H1 (cell line): ENCODE measurements around the gene UHRF2. TPM values are rescaled to one million over a fixed set of nuclear protein-coding genes. Genes with fewer than 3 reads are reported as not detected.

Source experiments
- CTCF ChIA-PET: fragments of 300-600 bp; sonication (Branson Sonifier 250); formaldehyde crosslinking; loops from one replicate; lab custom pipeline; 2021; ENCODE audit not compliant: partially characterized antibody; lab: Charles Lee
- POLR2A ChIA-PET: fragments of 300-600 bp; sonication (Branson Sonifier 250); formaldehyde crosslinking; loops from one replicate; lab custom pipeline; 2021; ENCODE audit warnings: inconsistent platforms; ENCODE audit not compliant: partially characterized antibody; lab: Charles Lee
- DNase-seq, 2 experiments: peaks; one replicate each; pipeline versions ENCODE4 v3.0.0 to v3.0.0-alpha.2; 2010 to 2022; ENCODE audit warnings: low spot score in 2 of 2, low read depth in 1 of 2, mixed read lengths in 1 of 2
- FAIRE-seq: peaks from 2 replicates; lab custom pipeline; 2011; peaks lifted over from hg19 to GRCh38; lab: Jason Lieb, UNC
- H2AFZ ChIP-seq: 2 replicates; pipeline ENCODE4 v1.8.1; 2012; ENCODE audit warnings: low read length, inconsistent platforms
- H2AK5ac ChIP-seq: 2 replicates; pipeline ENCODE4 v1.6.1; 2013; ENCODE audit warnings: low read depth, low read length
- H2BK120ac ChIP-seq: replicated peaks from 2 replicates; pipeline ENCODE3; 2013; ENCODE audit warnings: low read depth, low read length, inconsistent platforms
- H2BK12ac ChIP-seq: 2 replicates; pipeline ENCODE4 v1.6.1; 2013; ENCODE audit warnings: low read depth, low read length
- H2BK15ac ChIP-seq: 2 replicates; pipeline ENCODE4 v1.6.1; 2013; ENCODE audit warnings: low read length
- H2BK20ac ChIP-seq: 2 replicates; pipeline ENCODE4 v1.6.1; 2013; ENCODE audit warnings: low read length
- H2BK5ac ChIP-seq: 2 replicates; pipeline ENCODE4 v1.6.1; 2013; ENCODE audit warnings: low read depth, low read length
- H3K14ac ChIP-seq: 2 replicates; pipeline ENCODE4 v1.6.1; 2013; ENCODE audit warnings: inconsistent platforms; ENCODE audit not compliant: insufficient read length
- H3K18ac ChIP-seq: 2 replicates; pipeline ENCODE4 v1.6.1; 2013; ENCODE audit warnings: low read length; ENCODE audit errors: extremely low read depth
- H3K23ac ChIP-seq: 2 replicates; pipeline ENCODE4 v1.6.1; 2013; ENCODE audit warnings: inconsistent platforms; ENCODE audit not compliant: insufficient read length
- H3K23me2 ChIP-seq: 2 replicates; pipeline ENCODE4 v1.6.1; 2013; ENCODE audit warnings: low read depth, low read length
- H3K27ac ChIP-seq: 2 replicates; pipeline ENCODE4 v1.6.1; 2011; ENCODE audit warnings: low read depth, low read length, inconsistent platforms
- H3K27me3 ChIP-seq, 4 experiments: replicated peaks in 1 of 4; 1 replicate in 1 of 4; 2 replicates in 3 of 4; pipeline versions ENCODE4 v1.6.1 to v1.8.1; 2011 to 2013; ENCODE audit warnings: low read length in 3 of 4, mild to moderate bottlenecking in 3 of 4, inconsistent platforms in 2 of 4, mixed read lengths in 2 of 4, moderate library complexity in 1 of 4; ENCODE audit not compliant: control insufficient read depth in 3 of 4, insufficient read depth in 3 of 4; ENCODE audit errors: extremely low read depth in 1 of 4
- H3K36me3 ChIP-seq, 4 experiments: 2 replicates each; pipeline versions ENCODE4 v1.6.1 to v1.8.1; 2011 to 2013; ENCODE audit warnings: mild to moderate bottlenecking in 4 of 4, low read length in 3 of 4, moderate library complexity in 2 of 4, control low read depth in 1 of 4, inconsistent platforms in 1 of 4; ENCODE audit not compliant: insufficient read depth in 4 of 4, control insufficient read depth in 2 of 4
- H3K4ac ChIP-seq: replicated peaks from 2 replicates; pipeline ENCODE3; 2013; ENCODE audit warnings: low read length, low read depth, mixed read lengths, inconsistent platforms; ENCODE audit not compliant: insufficient read length
- H3K4me1 ChIP-seq, 4 experiments: replicated peaks in 1 of 4; 1 replicate in 1 of 4; 2 replicates in 3 of 4; pipeline versions ENCODE4 v1.6.1 to v1.8.1; 2011 to 2013; ENCODE audit warnings: low read length in 3 of 4, inconsistent platforms in 2 of 4, mixed read lengths in 1 of 4; ENCODE audit not compliant: insufficient read depth in 4 of 4, control insufficient read depth in 3 of 4
- H3K4me2 ChIP-seq, 2 experiments: 2 replicates each; pipeline versions ENCODE4 v1.6.1 to v1.8.1; 2011 to 2013; ENCODE audit warnings: low read depth in 2 of 2, low read length in 2 of 2, control low read depth in 1 of 2, inconsistent platforms in 1 of 2, mild to moderate bottlenecking in 1 of 2; ENCODE audit not compliant: insufficient read depth in 1 of 2
- H3K4me3 ChIP-seq, 4 experiments: fragments of 200-600, 300-600 bp in 1 of 4; sonication (generic), shearing (Covaris generic), sonication (Bioruptor Twin) in 1 of 4; 2 replicates each; pipeline versions ENCODE4 v1.5.1 to v1.8.1; 2011 to 2016; ENCODE audit warnings: low read length in 4 of 4, low read depth in 3 of 4, control low read depth in 2 of 4, inconsistent platforms in 2 of 4, mild to moderate bottlenecking in 2 of 4, mixed read lengths in 1 of 4, moderate library complexity in 1 of 4; ENCODE audit not compliant: insufficient read depth in 2 of 4; ENCODE audit errors: extremely low read depth in 1 of 4
- H3K56ac ChIP-seq: replicated peaks from 2 replicates; pipeline ENCODE3; 2013; ENCODE audit warnings: low read depth, mild to moderate bottlenecking, mixed read lengths, low read length, inconsistent platforms; ENCODE audit not compliant: insufficient read length
- H3K79me1 ChIP-seq: 2 replicates; pipeline ENCODE4 v1.6.1; 2013; ENCODE audit warnings: low read depth, low read length, control low read depth
- H3K79me2 ChIP-seq, 2 experiments: 2 replicates each; pipeline versions ENCODE4 v1.6.1 to v1.8.1; 2012 to 2013; ENCODE audit warnings: low read length in 2 of 2, mild to moderate bottlenecking in 2 of 2, inconsistent platforms in 1 of 2; ENCODE audit not compliant: insufficient read depth in 2 of 2, control insufficient read depth in 1 of 2
- H3K9ac ChIP-seq, 4 experiments: replicated peaks in 1 of 4; 1 replicate in 1 of 4; 2 replicates in 3 of 4; pipeline versions ENCODE4 v1.6.1 to v1.8.1; 2011 to 2013; ENCODE audit warnings: low read depth in 3 of 4, low read length in 3 of 4, control low read depth in 2 of 4, mild to moderate bottlenecking in 2 of 4, moderate library complexity in 2 of 4, inconsistent platforms in 1 of 4; ENCODE audit errors: extremely low read depth in 1 of 4
- H3K9me3 ChIP-seq, 2 experiments: 2 replicates each; pipeline versions ENCODE4 v1.6.1 to v1.8.1; 2012 to 2013; ENCODE audit warnings: mild to moderate bottlenecking in 2 of 2, moderate library complexity in 2 of 2, control low read depth in 1 of 2, inconsistent platforms in 1 of 2, low read depth in 1 of 2, low read length in 1 of 2, mixed read lengths in 1 of 2; ENCODE audit not compliant: insufficient read depth in 2 of 2
- H4K20me1 ChIP-seq, 2 experiments: replicated peaks in 1 of 2; 2 replicates each; pipeline versions ENCODE3 to v1.8.1; 2011 to 2013; ENCODE audit warnings: inconsistent platforms in 2 of 2, low read length in 2 of 2, mild to moderate bottlenecking in 1 of 2; ENCODE audit not compliant: insufficient read depth in 2 of 2, control insufficient read depth in 1 of 2
- H4K5ac ChIP-seq: 2 replicates; pipeline ENCODE4 v1.6.1; 2013; ENCODE audit warnings: low read length, low read depth, mixed read lengths, inconsistent platforms; ENCODE audit not compliant: insufficient read length
- H4K8ac ChIP-seq: 2 replicates; pipeline ENCODE4 v1.8.0; 2013; ENCODE audit warnings: mild to moderate bottlenecking, moderate library complexity, low read length, inconsistent platforms; ENCODE audit not compliant: insufficient read depth; ENCODE audit errors: extremely low read depth
- H4K91ac ChIP-seq: replicated peaks from 2 replicates; pipeline ENCODE3; 2013; ENCODE audit warnings: low read length, mixed read lengths, inconsistent platforms; ENCODE audit not compliant: insufficient read length
- BCL11A ChIP-seq, 2 experiments: IDR thresholded peaks; one replicate each; pipeline ENCODE4 v1.6.1; 2011; ENCODE audit warnings: low read depth in 2 of 2, low read length in 2 of 2, mild to moderate bottlenecking in 2 of 2
- CREB1 ChIP-seq: IDR thresholded peaks from 2 replicates; pipeline ENCODE4 v1.6.1; 2012; ENCODE audit warnings: inconsistent platforms
- EGR1 ChIP-seq: IDR thresholded peaks from 2 replicates; pipeline ENCODE4 v1.6.1; 2011; ENCODE audit warnings: low read depth, low read length, borderline replicate concordance
- GTF2F1 ChIP-seq: IDR thresholded peaks from 2 replicates; pipeline ENCODE4 v1.6.1; 2012; ENCODE audit warnings: low read depth, low read length, improper control_type of control experiment, borderline replicate concordance
- KDM1A ChIP-seq: fragments of 200-600, 300-600 bp; sonication (generic); IDR thresholded peaks from 2 replicates; pipeline ENCODE4 v1.7.1; 2016; ENCODE audit warnings: mild to moderate bottlenecking, low read length, borderline replicate concordance
- RNF2 ChIP-seq: fragments of 200-900, 300-1000 bp; sonication (generic); IDR thresholded peaks from 2 replicates; pipeline ENCODE4 v1.7.1; 2016; ENCODE audit warnings: borderline replicate concordance, low read depth, mild to moderate bottlenecking, antibody characterized with exemption, low read length; ENCODE audit not compliant: poor library complexity, severe bottlenecking; ENCODE audit errors: missing control alignments
- SIN3A ChIP-seq, 2 experiments: IDR thresholded peaks in 1 of 2; conservative IDR thresholded peaks in 1 of 2; 2 replicates each; pipeline ENCODE4 v1.6.1; 2011 to 2012; ENCODE audit warnings: low read length in 2 of 2, improper control_type of control experiment in 1 of 2, low read depth in 1 of 2, mild to moderate bottlenecking in 1 of 2
- SP2 ChIP-seq: IDR thresholded peaks from 2 replicates; pipeline ENCODE4 v1.6.1; 2012; ENCODE audit warnings: mild to moderate bottlenecking, low read length, inconsistent platforms
- USF2 ChIP-seq: IDR thresholded peaks from 2 replicates; pipeline ENCODE4 v1.6.1; 2011; ENCODE audit warnings: low read length, improper control_type of control experiment
- ZNF274 ChIP-seq: IDR thresholded peaks from 2 replicates; pipeline ENCODE4 v1.7.0; 2012; ENCODE audit warnings: low read length, borderline replicate concordance; ENCODE audit errors: extremely low read depth
- WGBS, 2 experiments: shearing (Covaris generic) in 1 of 2; methylation state at CpG; one replicate each; pipeline versions ENCODE4 v1.1.6 to v1.1.7; 2013 to 2015; ENCODE audit warnings: low lambda C conversion rate in 2 of 2, mixed read lengths in 2 of 2, inconsistent platforms in 1 of 2, low coverage in 1 of 2, missing lambda C conversion rate in 1 of 2; ENCODE audit not compliant: insufficient replicate concordance in 2 of 2, insufficient coverage in 1 of 2, insufficient read length in 1 of 2; ENCODE audit errors: extremely low coverage in 1 of 2, missing lambda C conversion rate in 1 of 2; 5-methylcytosine and 5-hydroxymethylcytosine counted together
- polyA plus RNA-seq, 7 experiments: library from polyadenylated mRNA; depleted of rRNA in 3 of 7; stranded (reverse) in 5 of 7; unstranded in 2 of 7; fragments of >200 nt in 5 of 7; fragments of 200-250 nt in 2 of 7; gene quantifications; 1 replicate in 5 of 7; 2 replicates in 1 of 7; 4 replicates in 1 of 7; pipeline versions ENCODE4 v1.2.1 to v1.2.3, GENCODE V29; 2011 to 2013; ENCODE audit warnings: missing spikeins in 2 of 7, mixed read lengths in 2 of 7
- total RNA-seq: library from RNA; stranded (reverse); fragmentation: NEBNext Ultra II Directional; extraction: Animal tissue kit (Norgen Biotek cat#: 25700); gene quantifications from 2 replicates; pipeline ENCODE4 v1.2.1, GENCODE V29; 2021

UHRF2 gene
- total and polyA plus RNA-seq, 2 of the 8 experiments (the other 6 are each of a cell fraction or from before 2014, with no cell fraction given): 31.8 to 48.0 TPM

DNA sequence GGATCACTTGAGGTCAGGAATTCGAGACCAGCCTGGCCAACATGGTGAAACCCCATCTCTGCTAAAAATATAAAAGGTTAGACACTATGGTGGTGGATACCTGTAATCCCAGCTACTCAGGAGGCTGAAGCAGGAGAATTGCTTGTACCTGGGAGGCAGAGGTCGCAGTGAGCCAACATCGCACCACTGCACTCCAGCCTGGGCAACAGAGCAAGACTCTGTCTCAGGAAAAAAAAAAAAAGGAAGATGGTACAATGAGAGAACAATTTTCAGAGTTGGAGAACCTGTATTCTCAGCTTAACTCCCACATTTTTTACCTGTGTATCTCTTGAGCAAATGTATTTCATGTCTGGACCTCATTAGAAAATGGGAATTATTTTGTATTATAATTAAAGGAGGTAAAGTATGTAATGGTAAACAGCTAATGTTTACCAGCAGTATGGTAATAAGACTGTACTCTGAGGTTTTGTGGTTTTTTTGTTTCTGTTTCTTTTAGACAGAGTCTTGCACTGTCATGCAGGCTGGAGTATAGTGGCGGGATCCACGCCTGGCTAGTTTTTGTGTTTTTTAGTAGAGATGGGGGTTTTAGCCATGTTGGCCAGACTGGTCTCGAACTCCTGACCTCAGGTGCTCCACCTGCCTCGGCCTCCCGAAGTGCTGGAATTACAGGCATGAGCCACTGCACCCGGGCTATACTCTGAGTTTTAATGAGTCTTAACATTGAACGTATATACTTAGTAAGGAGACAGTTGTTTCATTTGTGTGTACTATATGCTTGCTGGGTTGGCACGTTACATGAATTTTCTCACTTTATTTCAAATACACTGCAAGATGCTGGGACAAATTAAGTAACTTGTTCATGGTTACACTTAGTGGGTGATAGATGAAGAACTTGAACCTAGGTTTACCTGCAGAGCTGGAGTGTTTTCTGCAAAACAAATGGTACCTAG, 16.2 kb downstream of the UHRF2 start:
- H3K23me2 ChIP-seq: no peaks in the 10 kb centered on the region
- H3K4me3 ChIP-seq: no peak overlapping the region
- no peak overlapping the region for H3K4me2 ChIP-seq
- no peak overlapping the region for H4K5ac ChIP-seq
- no peak overlapping the region for H4K8ac ChIP-seq
- no peak overlapping the region for H4K91ac ChIP-seq
- no peak overlapping the region for H3K14ac ChIP-seq
- DNase-seq (no peak), FAIRE-seq (no peak)
- H2AFZ ChIP-seq: no peak overlapping the region
- H2BK20ac ChIP-seq: no peak overlapping the region
- no peak overlapping the region for H2BK5ac ChIP-seq
- no peak overlapping the region for H3K4ac ChIP-seq
- CTCF ChIA-PET: interaction anchor here (1.2 kb wide), 1 partner anchor 375 kb away, joined by 3 read pairs; no protein-coding TSS in a partner anchor
- no peak overlapping the region for H3K18ac ChIP-seq
- POLR2A ChIA-PET: interaction anchor here (1.1 to 2.0 kb wide), 2 partner anchors 9 to 16 kb away, joined by 3 to 12 read pairs; partner anchors contain the start of gene UHRF2
- H3K27ac ChIP-seq: no peak overlapping the region
- H3K79me2 ChIP-seq: peaks cover 0 to 98% of the 10 kb centered on the region in 2 experiments; a peak in 3 of 4 replicates
- no peaks in the 10 kb centered on the region for H3K27me3 ChIP-seq
- no peak overlapping the region for H3K23ac ChIP-seq
- no peak overlapping the region for H2AK5ac ChIP-seq
- no peak overlapping the region for H3K56ac ChIP-seq
- no peak overlapping the region for H2BK15ac ChIP-seq
- 94% methylated on average over 11 of the region's 11 CpGs; no CpG with 5 or more reads in 1 of the 2 experiments for WGBS, 2 experiments
- H3K9me3 ChIP-seq: no peaks in the 10 kb centered on the region
- H4K20me1 ChIP-seq: peaks cover 9 to 15% of the 10 kb centered on the region in 2 experiments
- peaks cover 0 to 11% (median 1%) of the 10 kb centered on the region in 4 experiments; a peak in 4 of 8 replicates for H3K36me3 ChIP-seq
- no peak overlapping the region for H2BK12ac ChIP-seq
- peaks cover 6% of the 10 kb centered on the region for H3K79me1 ChIP-seq
- H3K4me1 ChIP-seq: no peaks in the 10 kb centered on the region
- no peak overlapping the region for H2BK120ac ChIP-seq
- no peak overlapping the region for H3K9ac ChIP-seq
- TF ChIP-seq CREB1: no peak
- no peak for TF ChIP-seq RNF2
- no peak for TF ChIP-seq BCL11A (IDR thresholded peaks at IDR 0.05; ENCODE audit: low read depth in 2 of 2, low read length in 2 of 2)
- no peak for TF ChIP-seq KDM1A
- no peak for TF ChIP-seq EGR1
- no peak for TF ChIP-seq SP2
- no peak for TF ChIP-seq GTF2F1
- no peak for TF ChIP-seq ZNF274
- no peak for TF ChIP-seq SIN3A (conservative IDR thresholded peaks at IDR 0.05 in 1 of 2, IDR thresholded peaks at IDR 0.05 in 1 of 2; ENCODE audit: low read depth in 1 of 2, low read length in 2 of 2)
- TF ChIP-seq USF2: no peak
